Stimulated activated CD8-positive, alpha-beta memory T cell treated with anti-CD3 and anti-CD28 coated beads, Interleukin-4, amount 100 ng/mL, for 1 hour (primary cell): ENCODE measurements around the gene BTD.
"Not testable (repeated sequence)": the region's sequence is repeated elsewhere in the genome, so short reads cannot be mapped to it uniquely, and the experiment has no call there.

Source experiments
- DNase-seq, 2 donors: peaks; one replicate each; pipeline ENCODE4 v3.0.0-alpha.2; 2020; ENCODE audit warnings: low read depth in 2 of 2, low spot score in 1 of 2

Gene BTD

GRCh38 chr3:15602146-15602536 lies 596 bp downstream of the BTD start:
- DNase-seq, result no peak

- not testable (repeated sequence) for DNase-seq
Measured at GRCh38 chr3:15602816-15603215, 1.3 kb downstream of the BTD start.

- not testable (repeated sequence) for DNase-seq
Measured at GRCh38 chr3:15604584-15604983, 3.0 kb downstream of the BTD start.

GRCh38 chr3:15606434-15606891 lies 4.9 kb downstream of the BTD start:
- DNase-seq, result no peak

- DNase-seq, result no peak
Measured at GRCh38 chr3:15610082-15610759, 8.7 kb downstream of the BTD start.

- DNase-seq, result no peak
Measured at GRCh38 chr3:15611018-15611417, 9.5 kb downstream of the BTD start.

- no peak for DNase-seq
Measured at GRCh38 chr3:15612001-15612400, 10.5 kb downstream of the BTD start.

- no peak for DNase-seq
Measured at GRCh38 chr3:15614958-15615357, 13.4 kb downstream of the BTD start.

GRCh38 chr3:15616053-15616452 lies 14.5 kb downstream of the BTD start:
- DNase-seq, result no peak

GRCh38 chr3:15619659-15620464 lies 18.3 kb downstream of the BTD start:
- DNase-seq, result not testable (repeated sequence)

- no peak for DNase-seq
Measured at GRCh38 chr3:15623535-15624440, 22.2 kb downstream of the BTD start.

- DNase-seq, result no peak
Measured at GRCh38 chr3:15628967-15629366, 27.4 kb downstream of the BTD start.

- DNase-seq, result peak in 1 of 2 donors; percentile 43
Measured at GRCh38 chr3:15629860-15630597, 28.5 kb downstream of the BTD start.

- DNase-seq, result no peak
Measured at GRCh38 chr3:15630646-15631350, 29.3 kb downstream of the BTD start.

- DNase-seq, result no peak
Measured at GRCh38 chr3:15631426-15632211, 30.1 kb downstream of the BTD start.

GRCh38 chr3:15632212-15632580 lies 30.7 kb downstream of the BTD start:
- DNase-seq, result no peak

GRCh38 chr3:15633159-15633558 lies 31.6 kb downstream of the BTD start:
- no peak for DNase-seq

GRCh38 chr3:15633766-15634598 lies 32.4 kb downstream of the BTD start:
- DNase-seq, result no peak

GRCh38 chr3:15634671-15635070 lies 33.1 kb downstream of the BTD start:
- no peak for DNase-seq
